GM12878 (cell line): Measurements from ENCODE around the gene NCR3LG1. TPM values are rescaled to one million over a fixed set of nuclear protein-coding genes. Genes with fewer than 3 reads are reported as not detected.

Source experiments
- ATAC-seq: fragments of 200-7000 bp; cut with Tn5 transposase; 3 replicates; pipeline ENCODE4 v1.9.1; 2020; ENCODE audit warnings: mild to moderate bottlenecking, moderate library complexity
- BruUV-seq: library from RNA; stranded (reverse); fragments of 400-500 nt; replicated peaks from 2 replicates; lab custom pipeline; 2021; lab: Mats Ljungman, UMichigan
- CTCF ChIA-PET: fragments of 300-600 bp; sonication (Branson Sonifier 250); formaldehyde crosslinking; extraction: SDS; loops from one replicate; lab custom pipeline; 2021; ENCODE audit warnings: inconsistent platforms; lab: Yijun Ruan, JAX
- POLR2A ChIA-PET: fragments of 350-600 bp; formaldehyde crosslinking; extraction: SDS; loops from one replicate; lab custom pipeline; 2021; ENCODE audit warnings: inconsistent platforms; lab: Charles Lee
- RAD21 ChIA-PET: fragments of 300-600 bp; sonication (Branson Sonifier 250); formaldehyde crosslinking; loops from one replicate; lab custom pipeline; 2023; ENCODE audit warnings: antibody characterized with exemption; ENCODE audit not compliant: unreplicated experiment; lab: Charles Lee
- SMC1A ChIA-PET: fragments of 300-600 bp; sonication (Branson Sonifier 250); formaldehyde crosslinking; loops from one replicate; lab custom pipeline; 2023; ENCODE audit not compliant: unreplicated experiment, uncharacterized antibody; lab: Charles Lee
- DNase-seq: peaks from one replicate; pipeline ENCODE4 v3.0.0-alpha.2; 2011; ENCODE audit warnings: low read depth, low spot score
- FAIRE-seq: peaks from 3 replicates; lab custom pipeline; 2011; peaks lifted over from hg19 to GRCh38; lab: Jason Lieb, UNC
- H2AFZ ChIP-seq: 2 replicates; pipeline ENCODE4 v1.6.0; 2011; ENCODE audit warnings: low read depth, low read length, control low read depth; ENCODE audit not compliant: control insufficient read depth
- H3K27ac ChIP-seq: 2 replicates; pipeline ENCODE4 v1.5.1; 2011; ENCODE audit warnings: control low read depth; ENCODE audit not compliant: control insufficient read depth, insufficient read depth
- H3K27me3 ChIP-seq, 2 experiments: replicated peaks in 1 of 2; 2 replicates each; pipeline versions ENCODE4 v1.6.0 to v1.6.1; 2011; ENCODE audit warnings: low read length in 1 of 2; ENCODE audit not compliant: control insufficient read depth in 2 of 2, insufficient read depth in 2 of 2
- H3K36me3 ChIP-seq, 2 experiments: 2 replicates each; pipeline ENCODE4 v1.5.1; 2011; ENCODE audit warnings: low read length in 1 of 2; ENCODE audit not compliant: control insufficient read depth in 2 of 2, insufficient read depth in 2 of 2
- H3K4me1 ChIP-seq: 2 replicates; pipeline ENCODE4 v1.6.1; 2011; ENCODE audit warnings: mild to moderate bottlenecking, low read length, moderate library complexity, mixed read lengths; ENCODE audit not compliant: control insufficient read depth, insufficient read depth
- H3K4me2 ChIP-seq: 2 replicates; pipeline ENCODE4 v1.6.0; 2011; ENCODE audit warnings: control low read depth; ENCODE audit not compliant: control insufficient read depth, insufficient read depth
- H3K4me3 ChIP-seq: fragments of 200-600 bp; sonication (generic); 2 replicates; pipeline ENCODE4 v1.5.1; 2016
- H3K79me2 ChIP-seq: 2 replicates; pipeline ENCODE4 v1.6.0; 2011; ENCODE audit warnings: low read length; ENCODE audit not compliant: control insufficient read depth, insufficient read depth
- H3K9ac ChIP-seq: 2 replicates; pipeline ENCODE4 v1.8.0; 2011; ENCODE audit warnings: low read length, control low read depth, mixed read lengths; ENCODE audit not compliant: control insufficient read depth, insufficient read depth
- H3K9me3 ChIP-seq: replicated peaks from 3 replicates; pipeline ENCODE4 v1.5.1; 2011; ENCODE audit warnings: mild to moderate bottlenecking, low read length; ENCODE audit not compliant: control insufficient read depth, insufficient read depth
- H4K20me1 ChIP-seq: 2 replicates; pipeline ENCODE4 v1.6.0; 2011; ENCODE audit not compliant: control insufficient read depth, insufficient read depth
- ASH2L ChIP-seq: fragments of 300-600, 200-600 bp; sonication (generic); IDR thresholded peaks from 2 replicates; pipeline ENCODE4 v1.6.1; 2017; ENCODE audit warnings: low read depth, mild to moderate bottlenecking, borderline replicate concordance
- DPF2 ChIP-seq: fragments of 450-650 bp; IDR thresholded peaks from 2 replicates; pipeline ENCODE4 v1.6.1; 2017; ENCODE audit warnings: mild to moderate bottlenecking
- E2F4 ChIP-seq: IDR thresholded peaks from 2 replicates; pipeline ENCODE4 v1.6.1; 2012; ENCODE audit warnings: low read depth, low read length, improper control_type of control experiment
- IKZF2 ChIP-seq, 2 experiments: fragments of 450-650 bp; IDR thresholded peaks; 2 replicates each; pipeline ENCODE4 v1.6.1; 2017; ENCODE audit warnings: mild to moderate bottlenecking in 2 of 2, moderate library complexity in 2 of 2
- KDM1A ChIP-seq: fragments of 200-600 bp; sonication (generic); IDR thresholded peaks from 2 replicates; pipeline ENCODE4 v1.6.1; 2016; ENCODE audit warnings: borderline replicate concordance
- KLF5 ChIP-seq: fragments of 450-650 bp; IDR thresholded peaks from 2 replicates; pipeline ENCODE4 v1.6.1; 2014; ENCODE audit warnings: mild to moderate bottlenecking; ENCODE audit not compliant: partially characterized antibody
- PML ChIP-seq: IDR thresholded peaks from 2 replicates; pipeline ENCODE4 v1.6.1; 2012; ENCODE audit warnings: low read length, inconsistent platforms
- ZNF217 ChIP-seq: fragments of 450-650 bp; IDR thresholded peaks from 2 replicates; pipeline ENCODE4 v1.6.1; 2017; ENCODE audit warnings: antibody characterized with exemption, mild to moderate bottlenecking
- ZNF274 ChIP-seq: IDR thresholded peaks from one replicate; pipeline ENCODE4 v1.8.0; 2011; ENCODE audit not compliant: insufficient read length, insufficient read depth
- ZNF592 ChIP-seq: fragments of 450-650 bp; IDR thresholded peaks from 2 replicates; pipeline ENCODE4 v1.6.1; 2017; ENCODE audit warnings: mild to moderate bottlenecking, moderate library complexity
- ZSCAN29 ChIP-seq: fragments of 450-650 bp; IDR thresholded peaks from 2 replicates; pipeline ENCODE4 v1.6.1; 2017; ENCODE audit warnings: mild to moderate bottlenecking, moderate library complexity
- WGBS: methylation state at CpG from one replicate; pipeline ENCODE4 v1.1.6; 2016; ENCODE audit warnings: low lambda C conversion rate; ENCODE audit not compliant: insufficient replicate concordance, insufficient coverage; ENCODE audit errors: missing lambda C conversion rate; 5-methylcytosine and 5-hydroxymethylcytosine counted together
- in situ Hi-C: fragments of 300-500 bp; cut with MboI; formaldehyde crosslinking; loops from 9 replicates; pipeline ENCODE4 v1.14.3; 2018; ENCODE audit warnings: mixed read lengths
- intact Hi-C: fragments of 100-400 bp; cut with micrococcal nuclease; formaldehyde crosslinking; loops from one replicate; pipeline ENCODE4 v1.14.2; 2022; ENCODE audit not compliant: unreplicated experiment
- polyA plus RNA-seq, 11 experiments: library from polyadenylated mRNA; depleted of rRNA in 4 of 11; unstranded in 6 of 11; stranded (reverse) in 5 of 11; fragments of >200 nt; fragmentation: Nextera tagmentation in 4 of 11; fragmentation: Illumina TruSeq in 1 of 11; extraction: Ambion mirVana in 4 of 11; extraction: Trizol in 1 of 11; gene quantifications; 1 replicate in 1 of 11; 2 replicates in 10 of 11; pipeline versions ENCODE4 v1.2.1 to v1.2.3, GENCODE V29; 2011 to 2016; ENCODE audit warnings: inconsistent platforms in 2 of 11, missing spikeins in 2 of 11, low read depth in 1 of 11
- total RNA-seq, 4 experiments: library from RNA; depleted of rRNA in 3 of 4; stranded (reverse); fragments of >200 nt in 3 of 4; fragmentation: Illumina TruSeq in 1 of 4; extraction: Trizol in 1 of 4; gene quantifications; 2 replicates each; pipeline versions ENCODE4 v1.2.1 to v1.2.3, GENCODE V29; 2013 to 2021

Gene NCR3LG1
- total and polyA plus RNA-seq, 10 of the 15 experiments (the other 5 are each of a cell fraction or from before 2014, with no cell fraction given), result under 0.01 to 0.18 (median 0.11) TPM; not detected in 2

- TF ChIP-seq E2F4, result no peak
- no peak for TF ChIP-seq PML
These were observed 33.9 kb downstream of the NCR3LG1 start (continued) for GRCh38 chr11:17385492-17385891.

GRCh38 chr11:17385926-17386325 is 34.3 kb downstream of the NCR3LG1 start:
- Histone ChIP-seq H2AFZ (no peak overlapping the region), H3K9ac (no peak overlapping the region), H3K27me3 (peaks cover 2% of the 10 kb centered on the region in 2 experiments; a peak in 3 of 4 replicates), H3K4me1 (no peaks in the 10 kb centered on the region), H3K9me3 (no peaks in the 10 kb centered on the region), H3K4me2 (no peak overlapping the region), H4K20me1 (no peaks in the 10 kb centered on the region), H3K27ac (no peak overlapping the region), H3K36me3 (no peaks in the 10 kb centered on the region), H3K79me2 (no peaks in the 10 kb centered on the region), H3K4me3 (no peak overlapping the region)
- ChIA-PET SMC1A (no interaction called here), POLR2A (no interaction called here), CTCF (interaction anchor here (0.6 to 4.3 kb wide), 8 partner anchors 15 to 156 kb away, joined by 3 to 61 read pairs (median 5); no protein-coding TSS in a partner anchor), RAD21 (interaction anchor here (2.5 kb wide), 1 partner anchor 119 kb away, joined by 19 read pairs; no protein-coding TSS in a partner anchor)
- in situ Hi-C loops, result loop anchor here (10.0 kb wide), 1 partner anchor 119 kb away; no protein-coding TSS in a partner anchor
- DNase-seq, result no peak
- WGBS, result 35% methylated on average over 6 of the region's 6 CpGs
- ATAC-seq, result no peak
- intact Hi-C loops, result loop anchor here (2.0 kb wide), 1 partner anchor 143 kb away; no protein-coding TSS in a partner anchor
- BruUV-seq, result no TSS peak
- TF ChIP-seq ASH2L (no peak), IKZF2 (IDR thresholded peaks at IDR 0.05) (no peak), ZSCAN29 (no peak), KDM1A (no peak), ZNF217 (no peak), ZNF592 (no peak), ZNF274 (no peak), DPF2 (no peak), KLF5 (no peak)
- no peak for FAIRE-seq
